HCT116 (cell line): ENCODE results near the gene HPCAL1. TPM values are rescaled to one million over a fixed set of nuclear protein-coding genes. Genes with fewer than 3 reads are reported as not detected.

Experiments used
- ATAC-seq: fragments of 200-7000 bp; cut with Tn5 transposase; 2 replicates; pipeline ENCODE4 v1.9.1; 2020; ENCODE audit warnings: mild to moderate bottlenecking, moderate library complexity
- BruUV-seq: library from RNA; stranded (reverse); fragments of 400-500 nt; replicated peaks from 2 replicates; lab custom pipeline; 2021; lab: Mats Ljungman, UMichigan
- CTCF ChIA-PET: fragments of 300-600 bp; sonication (Branson Sonifier 250); formaldehyde crosslinking; loops from one replicate; lab custom pipeline; 2021; ENCODE audit warnings: antibody characterized with exemption; lab: Charles Lee
- POLR2A ChIA-PET: fragments of 300-600, 350-600 bp; sonication (Branson Sonifier 250); formaldehyde crosslinking; loops from one replicate; lab custom pipeline; 2021; ENCODE audit warnings: antibody characterized with exemption; lab: Charles Lee
- RAD21 ChIA-PET, 2 experiments: fragments of 300-600 bp; sonication (Branson Sonifier 250); formaldehyde crosslinking; loops; one replicate each; lab custom pipeline; 2023; ENCODE audit warnings: low total read pairs in 2 of 2; ENCODE audit not compliant: uncharacterized antibody in 2 of 2, unreplicated experiment in 2 of 2, low non-redundant PET in 1 of 2; lab: Charles Lee
- DNase-seq: peaks from one replicate; pipeline ENCODE4 v3.0.0-alpha.2; 2010; ENCODE audit warnings: low read depth, low spot score
- H2AFZ ChIP-seq: fragments of 200-600 bp; shearing (Covaris generic), sonication (generic); 2 replicates; pipeline ENCODE4 v1.6.1; 2017; ENCODE audit warnings: low read depth, mixed run types, mixed read lengths, antibody characterized with exemption, low read length; ENCODE audit not compliant: poor library complexity, severe bottlenecking
- H3K27ac ChIP-seq: 2 replicates; pipeline ENCODE4 v1.5.1; 2012; ENCODE audit warnings: low read depth, low read length
- H3K27me3 ChIP-seq: fragments of 200-600 bp; sonication (generic); 2 replicates; pipeline ENCODE4 v1.6.1; 2016; ENCODE audit warnings: mixed run types, low read length, mixed read lengths; ENCODE audit not compliant: insufficient read depth
- H3K36me3 ChIP-seq, 2 experiments: fragments of 200-500 bp in 1 of 2; fragments of 200-600 bp in 1 of 2; sonication (Bioruptor generic) in 1 of 2; sonication (generic) in 1 of 2; 2 replicates each; pipeline versions ENCODE4 v1.5.1 to v1.6.1; 2014 to 2016; ENCODE audit warnings: low read length in 2 of 2, inconsistent platforms in 1 of 2, mixed read lengths in 1 of 2, mixed run types in 1 of 2; ENCODE audit not compliant: insufficient read depth in 2 of 2, control insufficient read depth in 1 of 2
- H3K4me1 ChIP-seq, 2 experiments: fragments of 200-600 bp in 1 of 2; sonication (generic) in 1 of 2; 2 replicates each; pipeline versions ENCODE4 v1.5.1 to v1.6.1; 2012 to 2017; ENCODE audit warnings: low read length in 2 of 2, inconsistent platforms in 1 of 2, mild to moderate bottlenecking in 1 of 2, mixed read lengths in 1 of 2, mixed run types in 1 of 2, moderate library complexity in 1 of 2; ENCODE audit not compliant: insufficient read depth in 2 of 2, control insufficient read depth in 1 of 2
- H3K4me2 ChIP-seq: fragments of 200-600 bp; sonication (generic); 2 replicates; pipeline ENCODE4 v1.6.1; 2017; ENCODE audit warnings: mixed run types, low read length, mixed read lengths
- H3K4me3 ChIP-seq, 2 experiments: fragments of 200-600 bp in 1 of 2; sonication (generic) in 1 of 2; replicated peaks in 1 of 2; 2 replicates each; pipeline ENCODE4 v1.5.1; 2011 to 2016; ENCODE audit warnings: low read length in 2 of 2, control low read depth in 1 of 2, low read depth in 1 of 2, mild to moderate bottlenecking in 1 of 2, mixed read lengths in 1 of 2, mixed run types in 1 of 2
- H3K79me2 ChIP-seq: fragments of 200-600 bp; sonication (generic); 2 replicates; pipeline ENCODE4 v1.6.1; 2017; ENCODE audit warnings: mild to moderate bottlenecking, mixed run types, low read length, moderate library complexity, mixed read lengths; ENCODE audit not compliant: insufficient read depth
- H3K9ac ChIP-seq: fragments of 200-600 bp; sonication (generic); 2 replicates; pipeline ENCODE4 v1.6.1; 2016; ENCODE audit warnings: low read length, mixed read lengths
- H3K9me2 ChIP-seq: fragments of 200-600 bp; sonication (generic), shearing (Covaris generic); 2 replicates; pipeline ENCODE4 v1.6.1; 2017; ENCODE audit warnings: mixed run types, mild to moderate bottlenecking, moderate library complexity; ENCODE audit not compliant: insufficient read depth
- H3K9me3 ChIP-seq, 2 experiments: fragments of 200-500 bp in 1 of 2; fragments of 200-600 bp in 1 of 2; sonication (Bioruptor generic) in 1 of 2; sonication (generic) in 1 of 2; 2 replicates each; pipeline ENCODE4 v1.6.1; 2014 to 2017; ENCODE audit warnings: low read length in 2 of 2, mixed read lengths in 2 of 2, inconsistent platforms in 1 of 2, low read depth in 1 of 2, mild to moderate bottlenecking in 1 of 2, mixed run types in 1 of 2, moderate library complexity in 1 of 2; ENCODE audit not compliant: control insufficient read depth in 1 of 2, insufficient read depth in 1 of 2
- H4K20me1 ChIP-seq: fragments of 200-600 bp; sonication (generic), shearing (Covaris generic); 2 replicates; pipeline ENCODE4 v1.6.1; 2017; ENCODE audit warnings: mixed run types, mild to moderate bottlenecking, moderate library complexity; ENCODE audit not compliant: insufficient read depth
- ATF3 ChIP-seq: IDR thresholded peaks from 2 replicates; pipeline ENCODE4 v1.6.1; 2012
- CBX3 ChIP-seq: IDR thresholded peaks from 2 replicates; pipeline ENCODE4 v1.6.1; 2012; ENCODE audit warnings: low read depth
- CEBPB ChIP-seq: IDR thresholded peaks from 2 replicates; pipeline ENCODE4 v1.6.1; 2012; ENCODE audit warnings: low read depth
- ELF1 ChIP-seq: IDR thresholded peaks from 2 replicates; pipeline ENCODE4 v1.6.1; 2012; ENCODE audit warnings: low read depth, borderline replicate concordance
- EZH2 ChIP-seq: fragments of 200-600 bp; sonication (generic); IDR thresholded peaks from 2 replicates; pipeline ENCODE4 v1.6.1; 2017; ENCODE audit warnings: antibody characterized with exemption, mixed run types
- EZH2phosphoT487 ChIP-seq: fragments of 200-600 bp; IDR thresholded peaks from 2 replicates; pipeline ENCODE4 v1.6.1; 2018; ENCODE audit warnings: antibody characterized with exemption, borderline replicate concordance
- JUND ChIP-seq: IDR thresholded peaks from 2 replicates; pipeline ENCODE4 v1.6.1; 2012
- MAX ChIP-seq: IDR thresholded peaks from 2 replicates; pipeline ENCODE4 v1.6.1; 2012
- POLR2A ChIP-seq: IDR thresholded peaks from 2 replicates; pipeline ENCODE4 v1.7.0; 2011; ENCODE audit warnings: borderline replicate concordance; ENCODE audit not compliant: insufficient read depth, insufficient read length; ENCODE audit errors: extremely low read depth
- RAD21 ChIP-seq: IDR thresholded peaks from 2 replicates; pipeline ENCODE4 v1.6.1; 2012; ENCODE audit warnings: low read depth, mild to moderate bottlenecking
- REST ChIP-seq: IDR thresholded peaks from 2 replicates; pipeline ENCODE4 v1.6.1; 2012; ENCODE audit warnings: low read depth
- SIN3A ChIP-seq: IDR thresholded peaks from 2 replicates; pipeline ENCODE4 v1.6.1; 2012; ENCODE audit warnings: low read depth
- SRF ChIP-seq: IDR thresholded peaks from 2 replicates; pipeline ENCODE4 v1.6.1; 2012; ENCODE audit warnings: low read depth
- ZBTB33 ChIP-seq: IDR thresholded peaks from 2 replicates; pipeline ENCODE4 v1.6.1; 2011; ENCODE audit warnings: mild to moderate bottlenecking, low read length, moderate library complexity; ENCODE audit not compliant: insufficient replicate concordance; ENCODE audit errors: extremely low read depth
- ZFX ChIP-seq: fragments of 450-650 bp; IDR thresholded peaks from 2 replicates; pipeline ENCODE4 v1.6.1; 2017
- intact Hi-C: fragments of 100-400 bp; cut with micrococcal nuclease; formaldehyde crosslinking; loops from 2 replicates; pipeline ENCODE4 v1.10.0; 2022
- total RNA-seq: library from RNA; stranded (reverse); gene quantifications from one replicate; pipeline ENCODE4 v1.2.1, GENCODE V29; 2021; ENCODE audit not compliant: unreplicated experiment

Gene HPCAL1
- total RNA-seq, 1 experiment from 2014 or later = 111 TPM

GRCh38 chr2:10265329-10266132 is 37.2 kb upstream of the HPCAL1 start:
- TF ChIP-seq REST = no peak
- TF ChIP-seq MAX = no peak
- TF ChIP-seq JUND = no peak
- TF ChIP-seq CEBPB = no peak
- TF ChIP-seq POLR2A = no peak
- no peak for TF ChIP-seq EZH2phosphoT487
- no peak for TF ChIP-seq EZH2
- no peak for TF ChIP-seq SRF
- no peak for TF ChIP-seq RAD21
- TF ChIP-seq ZFX = no peak
- no peak for TF ChIP-seq ATF3
- TF ChIP-seq SIN3A = no peak
- TF ChIP-seq ELF1 = no peak
- no peak for TF ChIP-seq ZBTB33
- TF ChIP-seq CBX3 = no peak
- ATAC-seq = no peak
- Histone ChIP-seq H3K27ac (no peak overlapping the region), H3K36me3 (no peaks in the 10 kb centered on the region), H3K4me1 (peaks cover 6 to 8% of the 10 kb centered on the region in 2 experiments; a peak in 3 of 4 replicates), H3K79me2 (no peaks in the 10 kb centered on the region), H3K27me3 (no peaks in the 10 kb centered on the region), H2AFZ (no peak overlapping the region), H3K4me2 (no peak overlapping the region), H3K9ac (no peak overlapping the region), H3K9me3 (no peaks in the 10 kb centered on the region), H3K4me3 (no peak overlapping the region), H3K9me2 (no peaks in the 10 kb centered on the region), H4K20me1 (no peaks in the 10 kb centered on the region)
- DNase-seq = no peak
- BruUV-seq = no TSS peak
- RAD21 ChIA-PET = no interaction called here
- POLR2A ChIA-PET = no interaction called here
- intact Hi-C loops = no loop called here
- CTCF ChIA-PET = no interaction called here
